ENCODE results near the gene GSPT1.
"Not testable (repeated sequence)": the region's sequence is repeated elsewhere in the genome, so short reads cannot be mapped to it uniquely, and the experiment has no call there.

Gene GSPT1

DNA sequence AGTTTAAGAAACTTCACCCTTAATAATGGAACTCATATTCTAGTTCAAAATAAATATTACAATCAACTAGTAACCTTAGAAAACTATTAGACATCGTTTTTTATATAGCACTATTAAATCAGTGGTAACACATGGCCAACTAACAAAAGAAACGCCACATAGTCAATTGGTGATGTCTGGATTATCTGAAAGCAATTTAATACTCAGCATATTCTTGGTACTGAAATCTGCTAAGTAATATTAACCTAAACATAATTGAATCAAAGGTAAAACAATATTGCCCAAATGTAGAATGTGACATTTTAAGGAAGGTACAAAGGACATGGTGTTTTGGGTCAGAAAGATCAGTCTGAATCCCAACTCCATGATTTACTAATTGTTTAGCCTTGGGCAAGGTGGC is 53.3 kb downstream of the GSPT1 start:
- no peak for DNase-seq (ENCODE audit: low spot score)
- FAIRE-seq = no peak

DNA sequence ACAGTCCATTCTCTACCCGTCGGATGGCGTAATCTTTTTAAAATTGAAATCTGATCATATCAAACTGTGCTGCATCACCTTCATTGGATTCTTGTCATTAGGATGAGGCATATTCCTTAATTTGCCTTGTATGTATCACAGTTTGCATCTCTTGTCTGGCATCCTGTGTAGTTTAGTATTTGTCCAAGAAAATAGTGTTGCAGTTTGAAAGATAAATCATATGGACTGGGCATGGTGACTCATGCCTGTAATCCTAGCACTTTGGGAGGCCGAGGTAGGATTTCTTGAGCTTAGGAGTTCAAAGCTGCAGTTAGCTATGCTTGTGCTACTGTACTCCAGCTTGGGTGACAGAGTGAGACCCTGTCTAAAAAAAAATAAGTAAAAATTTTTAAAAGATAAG is 58.6 kb downstream of the GSPT1 start:
- FAIRE-seq = no peak
- DNase-seq (ENCODE audit: low spot score) = no peak

DNA sequence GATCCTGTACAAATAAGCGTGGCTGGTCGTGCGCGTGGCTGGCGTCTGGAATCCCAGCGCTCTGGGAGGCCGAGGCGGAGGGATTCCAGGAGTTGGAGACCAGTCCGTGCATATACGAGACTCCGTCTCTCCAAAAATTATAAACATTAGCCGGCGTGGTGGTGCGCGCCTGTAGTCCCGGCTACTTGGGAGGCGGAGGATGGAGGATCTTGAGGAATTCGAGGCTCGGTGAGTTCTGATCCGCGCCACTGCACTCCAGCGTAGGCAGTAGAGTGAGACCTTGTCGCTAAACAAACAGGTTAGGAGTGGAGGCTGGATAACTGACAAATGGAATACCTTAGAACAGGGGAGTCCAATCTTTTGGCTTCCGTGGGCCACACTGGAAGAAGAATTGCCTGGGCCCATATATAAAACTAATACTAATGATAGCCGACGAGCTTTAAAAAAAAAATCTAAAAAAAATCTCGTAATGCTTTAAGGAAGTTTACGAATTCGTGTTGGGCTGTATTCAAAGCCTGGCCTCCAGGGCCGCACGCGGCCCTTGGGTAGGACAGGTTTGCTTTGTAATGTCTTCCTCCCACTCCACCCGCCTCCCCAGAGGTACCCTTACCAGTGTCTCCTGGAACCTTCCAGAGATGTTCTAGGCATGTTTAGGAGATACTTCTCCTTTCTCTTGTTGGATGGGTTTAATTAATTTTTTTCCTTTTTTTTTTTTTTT is 63.5 kb downstream of the GSPT1 start:
- no peak for FAIRE-seq
- DNase-seq (ENCODE audit: low spot score) = no peak

DNA sequence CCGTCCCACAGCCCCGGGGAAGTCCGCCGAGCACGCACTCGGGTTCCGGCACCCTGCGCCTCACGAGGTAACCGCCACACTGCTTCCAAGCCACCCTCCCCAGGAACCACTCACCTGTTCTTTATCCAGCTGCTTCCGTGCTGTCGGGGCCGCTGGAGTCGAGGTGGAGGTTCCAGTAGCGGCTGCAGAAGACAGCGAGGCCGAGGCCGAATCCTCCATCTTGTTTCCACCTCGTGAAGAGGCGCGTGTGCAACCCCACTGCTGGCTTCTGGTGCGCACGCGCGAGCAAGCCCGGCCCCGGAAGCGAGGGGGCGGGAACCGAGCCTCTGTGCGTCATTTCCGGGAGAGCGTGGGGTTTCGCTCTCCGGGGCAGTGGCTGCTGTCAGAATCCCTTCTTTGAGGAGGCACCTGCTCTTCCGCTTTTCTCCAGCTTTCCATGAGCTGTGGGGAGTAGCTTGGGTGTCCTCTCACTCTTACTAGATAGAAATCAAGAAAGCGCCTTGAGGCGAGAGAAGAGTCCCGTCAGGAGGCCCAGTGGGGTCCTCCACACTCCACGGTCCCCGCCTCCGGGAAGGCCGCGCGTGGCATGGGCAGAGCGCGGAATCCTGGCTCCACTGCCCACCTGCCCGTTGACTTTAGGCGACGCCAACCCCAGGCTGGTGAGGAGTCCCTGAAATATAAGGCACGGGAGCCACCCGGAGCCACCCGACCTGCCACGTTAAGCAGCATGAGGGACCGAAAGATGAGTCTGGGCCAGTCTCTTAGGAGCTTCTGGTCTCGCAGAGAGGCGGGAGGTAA is 64.3 kb downstream of the GSPT1 start, which contains the start of gene RSL1D1:
Gene RSL1D1 (minus strand): TSS at position 249 of the 798 bp plus-strand sequence. CDS start 30 bp downstream, at position 219.
- FAIRE-seq (peak; percentile 17), DNase-seq (ENCODE audit: low spot score) (peak; percentile 98)

DNA sequence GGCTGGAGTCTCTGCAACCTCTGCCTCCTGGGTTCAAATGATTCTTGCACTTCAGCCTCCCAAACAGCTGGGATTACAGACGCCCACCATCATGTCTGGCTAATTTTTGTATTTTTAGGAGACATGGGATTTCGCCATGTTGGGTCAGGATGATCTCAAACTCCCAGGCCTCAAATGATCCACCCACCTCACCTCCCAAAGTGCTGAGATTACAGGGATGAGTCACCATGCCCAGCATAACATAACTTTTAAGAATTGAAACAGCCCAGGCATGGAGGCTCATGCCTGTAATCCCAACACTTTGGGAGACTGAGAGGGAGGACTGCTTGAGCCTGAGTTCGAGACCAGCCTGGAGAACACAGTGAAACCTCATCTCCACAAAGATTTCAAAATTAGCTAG is 66.9 kb downstream of the GSPT1 start:
- DNase-seq (ENCODE audit: low spot score) = no peak
- no peak for FAIRE-seq

DNA sequence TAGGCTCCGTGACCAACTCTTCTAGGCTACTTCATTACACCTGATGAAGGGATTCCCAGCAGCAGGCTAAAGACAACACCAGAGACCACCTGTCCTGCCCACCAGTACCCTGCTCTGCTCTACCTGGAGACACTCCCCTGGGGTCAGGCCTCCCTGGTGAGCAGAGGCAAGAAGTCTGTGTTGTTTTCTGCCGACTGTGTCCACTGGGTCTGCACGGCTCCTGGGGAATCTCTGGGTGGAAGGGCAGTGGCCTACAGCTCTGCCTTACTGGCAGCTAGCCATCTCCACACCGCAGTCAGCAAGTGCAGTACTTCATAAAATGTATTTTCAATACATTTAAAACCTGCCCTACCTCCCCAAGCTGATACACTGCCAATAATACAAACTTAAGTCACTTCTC is 71.3 kb downstream of the GSPT1 start:
- no peak for FAIRE-seq

DNA sequence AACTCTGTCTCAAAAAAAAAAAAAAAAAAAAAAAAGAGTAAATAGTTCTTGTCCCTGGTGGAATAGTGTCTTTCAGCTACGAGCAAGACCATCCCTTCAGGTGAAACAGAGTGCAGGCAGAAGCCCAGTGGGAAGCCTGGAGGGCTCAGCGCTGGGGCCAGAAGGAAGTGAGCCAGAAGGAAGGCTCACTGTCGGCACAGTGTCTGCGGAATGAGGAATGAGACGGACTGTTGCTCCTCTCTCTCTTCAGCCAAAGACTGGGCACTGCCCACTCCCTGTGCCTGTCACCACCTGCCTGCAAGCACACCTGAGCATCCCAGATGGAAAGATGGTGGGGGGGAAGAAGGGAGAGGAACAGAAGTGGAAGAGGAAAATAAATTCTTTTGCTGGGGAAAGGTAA is 71.9 kb downstream of the GSPT1 start:
- DNase-seq (ENCODE audit: low spot score) = no peak
- no peak for FAIRE-seq

More for the DNA sequence above, 71.3 kb downstream of the GSPT1 start:
- DNase-seq (ENCODE audit: low spot score) = no peak

DNA sequence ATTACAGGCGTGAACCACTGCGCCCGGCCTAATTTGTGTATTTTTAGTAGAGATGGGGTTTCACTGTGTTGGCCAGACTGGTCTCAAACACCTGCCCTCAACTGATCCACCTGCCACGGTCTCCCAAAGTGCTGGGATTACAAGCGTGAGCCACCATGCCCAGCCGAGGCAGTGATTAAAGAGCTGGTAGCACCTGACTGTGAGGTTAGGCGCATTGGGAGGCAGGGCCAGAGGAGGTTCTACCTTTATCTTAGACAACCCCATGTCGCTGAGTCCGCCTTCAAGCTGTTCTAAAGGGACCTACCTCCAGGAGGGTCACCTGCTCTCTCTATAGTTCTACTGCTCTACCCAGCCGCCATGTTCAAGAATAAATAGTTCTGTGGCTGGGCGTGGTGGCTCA is 72.5 kb downstream of the GSPT1 start:
- DNase-seq (ENCODE audit: low spot score) (no peak), FAIRE-seq (no peak)

DNA sequence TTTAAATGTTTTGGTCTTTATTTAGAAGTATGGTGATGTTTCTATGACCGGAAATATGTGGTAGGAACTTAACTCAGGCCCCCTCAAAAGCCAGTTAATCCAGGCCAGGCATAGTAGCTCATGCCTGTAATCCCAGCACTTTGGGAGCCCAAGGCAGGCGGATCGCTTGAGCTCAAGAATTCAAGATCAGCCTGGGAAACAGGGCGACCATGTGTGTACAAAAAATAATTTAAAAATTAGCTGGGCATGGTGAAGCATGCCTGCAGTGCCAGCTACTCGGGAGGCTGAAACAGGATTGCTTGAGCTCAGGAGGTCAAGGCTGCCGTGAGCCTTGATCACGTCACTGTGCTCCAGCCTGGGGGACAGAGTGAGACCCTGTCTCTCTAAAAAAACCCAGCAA is 74.7 kb downstream of the GSPT1 start:
- DNase-seq (ENCODE audit: low spot score) (no peak), FAIRE-seq (no peak)

DNA sequence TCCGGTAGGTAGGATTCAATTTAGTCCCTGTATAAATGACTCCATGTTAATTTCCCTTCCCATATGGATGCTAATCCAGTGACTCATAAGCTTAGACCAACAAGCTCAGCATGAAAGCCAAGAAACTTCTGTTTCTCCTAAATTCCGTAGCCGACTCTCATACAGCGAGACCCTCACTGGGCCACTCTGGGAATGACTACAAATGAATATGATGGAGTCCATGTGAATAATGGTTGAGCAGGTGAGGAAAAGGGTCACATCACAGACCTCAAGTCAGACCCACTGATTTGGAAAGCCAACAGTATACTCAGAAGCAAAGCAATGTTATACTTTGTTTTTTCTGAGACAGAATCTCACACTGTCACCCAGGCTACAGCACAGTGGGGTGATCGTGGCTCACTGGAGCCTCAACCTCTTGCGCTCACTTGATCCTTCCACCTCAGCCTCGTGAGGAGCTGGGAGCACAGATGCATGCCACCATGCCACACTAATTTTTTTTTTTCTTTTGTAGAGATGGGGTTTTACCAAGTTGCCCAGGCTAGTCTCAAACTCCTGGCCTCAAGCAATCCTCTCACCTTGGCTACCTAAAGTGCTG is 79.0 kb downstream of the GSPT1 start:
- no peak for FAIRE-seq
- DNase-seq (ENCODE audit: low spot score) = peak; percentile 25

DNA sequence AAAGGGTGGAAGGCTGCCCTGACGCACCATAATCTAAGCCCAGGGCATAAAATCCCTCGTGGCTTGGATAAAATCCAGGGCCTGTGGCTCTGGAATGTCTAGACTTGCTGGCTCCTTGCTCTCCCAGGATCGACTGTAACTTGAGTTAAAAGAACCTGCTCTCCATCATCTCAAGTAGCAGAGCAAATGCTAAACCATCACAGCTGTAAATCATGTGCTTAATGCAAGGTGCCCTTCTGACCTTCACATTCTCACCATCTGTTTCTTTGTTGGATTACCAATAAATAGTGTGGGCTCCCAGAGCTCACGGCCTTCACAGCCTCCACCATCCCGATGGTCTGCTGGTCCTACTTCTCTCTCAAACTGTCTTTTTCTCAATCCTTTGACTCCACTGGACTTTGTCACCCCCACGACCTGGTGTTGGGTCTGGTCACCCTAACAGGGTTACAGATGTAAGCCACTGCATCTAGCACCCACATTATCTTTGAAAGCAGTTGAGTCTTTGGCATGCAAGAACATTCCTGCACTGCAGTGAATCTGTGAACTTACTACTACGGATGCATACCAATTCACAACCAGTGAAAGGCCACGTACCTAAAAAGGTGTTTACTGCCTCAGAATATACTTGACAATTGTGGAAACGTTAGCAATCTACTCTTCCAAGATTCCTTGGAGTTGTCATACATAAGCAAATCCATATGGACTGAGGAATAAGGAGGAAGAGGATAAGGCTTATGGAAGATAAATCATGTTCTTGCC is 79.7 kb downstream of the GSPT1 start:
- no peak for DNase-seq (ENCODE audit: low spot score)

DNA sequence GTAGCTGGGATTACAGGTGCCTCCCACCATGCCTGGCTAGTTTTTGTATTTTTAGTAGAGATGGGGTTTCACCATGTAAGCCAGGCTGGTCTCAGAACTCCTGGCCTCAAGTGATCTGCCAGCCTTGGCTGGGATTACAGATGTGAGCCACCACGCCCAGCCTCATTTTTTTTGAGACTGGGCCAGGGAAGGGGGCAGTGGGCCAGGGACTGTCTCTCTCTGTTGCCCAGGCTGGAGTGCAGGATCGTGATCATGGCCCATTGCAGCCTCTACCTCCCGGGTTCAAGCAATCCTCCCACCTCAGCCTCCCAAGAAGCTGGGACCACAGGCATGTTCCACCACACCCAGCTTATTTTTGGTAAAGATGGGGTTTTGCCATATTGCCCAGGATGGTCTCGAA is 80.4 kb downstream of the GSPT1 start:
- DNase-seq (ENCODE audit: low spot score) (no peak), FAIRE-seq (no peak)

More for the DNA sequence above, 79.7 kb downstream of the GSPT1 start:
- FAIRE-seq = no peak

DNA sequence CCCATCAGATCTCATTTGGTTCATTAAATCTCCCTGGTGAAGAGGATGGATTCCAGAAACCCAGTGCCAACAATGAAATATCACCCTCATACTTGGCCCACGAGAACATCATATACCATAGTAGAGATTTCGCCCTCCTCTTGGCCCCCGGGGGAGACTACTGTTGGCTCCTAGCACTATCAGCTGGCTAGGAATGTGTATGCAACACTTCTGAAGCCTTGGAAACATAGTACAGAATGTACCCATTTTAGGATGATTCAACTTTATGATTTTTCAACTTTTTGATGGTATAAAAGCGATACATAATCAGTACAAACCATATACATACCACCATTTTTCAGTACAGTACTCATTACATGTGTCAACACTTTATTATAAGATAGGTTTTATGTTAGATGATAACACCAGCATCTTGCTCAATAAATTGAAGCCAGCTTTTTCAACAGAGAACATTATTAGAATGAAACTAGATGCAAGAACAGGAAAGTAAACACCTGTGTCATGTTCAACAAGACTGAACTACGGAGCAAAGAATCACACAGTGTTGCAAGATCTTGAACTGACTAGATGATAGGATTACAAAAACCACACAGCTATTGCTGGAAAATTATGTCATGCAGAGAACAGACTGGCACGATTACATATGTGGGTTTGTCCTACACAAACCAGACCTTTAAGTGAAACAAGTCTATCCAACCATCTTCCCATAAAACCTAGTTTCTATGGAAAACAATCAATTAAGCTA is 81.6 kb downstream of the GSPT1 start:
- no peak for FAIRE-seq
- no peak for DNase-seq (ENCODE audit: low spot score)

DNA sequence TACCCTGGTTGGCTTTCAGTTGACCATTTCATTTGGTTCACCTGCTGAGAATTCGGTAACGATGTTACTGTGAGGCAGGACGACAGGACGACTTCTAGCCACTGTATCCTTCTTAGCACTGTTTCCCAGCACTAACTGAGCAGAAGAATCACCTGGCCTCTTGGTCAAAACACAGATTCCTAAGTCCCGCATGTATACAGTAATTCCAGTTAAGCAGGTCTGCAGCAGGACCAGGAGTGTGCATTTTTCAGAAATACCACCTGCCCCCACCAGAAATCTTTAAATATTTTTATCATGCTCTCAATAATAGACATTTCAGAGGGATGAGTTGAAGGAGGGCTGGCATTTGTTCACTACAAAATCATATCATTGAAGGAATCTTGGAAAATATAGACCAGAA is 87.1 kb downstream of the GSPT1 start:
- FAIRE-seq = no peak
- no peak for DNase-seq (ENCODE audit: low spot score)

DNA sequence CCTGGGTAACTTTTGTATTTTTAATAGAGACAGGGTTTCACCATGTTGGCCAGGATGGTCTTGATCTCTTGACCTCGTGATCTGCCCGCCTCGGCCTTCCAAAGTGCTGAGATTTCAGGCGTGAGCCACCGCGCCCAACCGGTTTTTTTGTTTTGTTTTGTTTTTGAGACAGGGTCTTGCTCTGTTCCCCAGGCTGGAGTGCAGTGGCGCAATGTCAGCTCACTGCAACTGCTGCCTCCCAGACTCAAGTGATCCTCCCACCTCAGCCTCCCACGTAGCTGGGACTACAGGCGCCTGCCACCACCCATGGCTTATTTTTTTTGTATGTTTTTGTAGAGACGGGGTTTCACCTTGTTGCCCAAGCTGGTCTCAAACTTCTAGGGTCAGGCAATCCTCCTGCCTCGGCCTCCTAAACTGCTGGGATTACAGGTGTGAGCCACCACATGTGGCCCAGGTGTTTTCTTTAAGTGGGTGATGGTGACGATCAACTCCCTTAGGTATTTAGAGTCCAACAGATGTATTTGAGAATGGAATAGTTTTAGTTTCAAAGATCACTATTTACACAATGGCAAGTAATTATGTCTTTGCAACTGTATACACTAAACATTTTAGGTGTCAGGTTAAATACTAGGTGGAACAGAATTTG is 90.1 kb downstream of the GSPT1 start:
- FAIRE-seq; DNase-seq (ENCODE audit: low spot score): not testable (repeated sequence)

DNA sequence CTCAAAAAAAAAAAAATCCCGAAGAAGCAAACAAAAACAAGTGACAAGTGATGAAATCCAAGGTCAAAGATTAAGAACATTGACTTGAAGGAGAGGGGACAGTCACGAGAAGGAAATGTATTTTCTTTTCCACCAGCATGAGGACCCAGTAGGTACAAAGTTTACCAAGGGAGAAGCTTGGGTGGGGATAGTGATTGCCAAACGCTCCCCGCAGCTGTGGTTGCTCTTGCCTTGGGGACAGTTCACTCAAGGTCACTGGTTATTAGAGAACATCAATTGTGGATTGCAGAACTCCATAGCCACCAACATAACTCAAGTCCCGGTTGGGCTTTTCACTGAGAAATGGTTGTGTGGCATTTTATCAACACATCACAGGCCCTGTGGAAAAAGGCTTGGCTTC is 91.4 kb downstream of the GSPT1 start:
- FAIRE-seq (no peak), DNase-seq (ENCODE audit: low spot score) (no peak)

DNA sequence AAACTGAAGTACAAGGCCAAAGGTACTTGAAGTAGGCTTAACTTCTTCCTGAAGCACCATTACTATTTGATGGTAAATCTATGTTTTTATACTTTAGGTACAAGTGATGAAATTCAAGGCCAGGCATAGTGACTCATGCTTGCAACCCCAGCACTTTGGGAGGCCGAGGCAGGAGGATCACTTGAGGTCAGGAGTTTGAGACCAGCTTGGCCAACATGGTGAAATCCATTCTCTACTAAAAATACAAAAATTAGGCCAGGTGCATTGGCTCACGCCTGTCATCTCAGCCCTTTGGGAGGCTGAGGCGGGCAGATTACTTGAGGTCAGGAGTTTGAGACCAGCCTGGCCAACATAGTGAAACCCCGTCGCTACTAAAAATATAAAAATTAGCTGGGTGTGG is 92.1 kb downstream of the GSPT1 start:
- not testable (repeated sequence) for FAIRE-seq; DNase-seq (ENCODE audit: low spot score)

DNA sequence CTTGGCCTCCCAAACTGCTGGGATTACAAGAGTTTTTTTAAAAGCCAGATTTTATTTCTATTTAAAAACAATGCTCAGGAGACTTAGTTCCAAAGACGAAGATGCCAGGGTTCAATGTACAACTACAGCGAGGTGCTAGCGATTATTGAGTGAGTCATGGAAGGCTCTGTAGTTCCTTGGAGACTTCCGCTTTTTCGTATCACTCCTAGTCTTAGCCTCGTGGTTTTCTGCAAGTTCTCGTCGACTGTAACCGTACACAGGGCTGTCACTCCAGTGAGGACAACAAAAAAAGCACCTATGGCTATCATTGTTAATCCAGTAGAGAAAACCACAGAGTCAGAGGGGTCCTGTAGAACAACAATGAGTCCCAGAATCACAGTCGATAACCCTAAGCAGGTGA is 96.0 kb downstream of the GSPT1 start:
- FAIRE-seq = no peak
- DNase-seq (ENCODE audit: low spot score) = no peak

DNA sequence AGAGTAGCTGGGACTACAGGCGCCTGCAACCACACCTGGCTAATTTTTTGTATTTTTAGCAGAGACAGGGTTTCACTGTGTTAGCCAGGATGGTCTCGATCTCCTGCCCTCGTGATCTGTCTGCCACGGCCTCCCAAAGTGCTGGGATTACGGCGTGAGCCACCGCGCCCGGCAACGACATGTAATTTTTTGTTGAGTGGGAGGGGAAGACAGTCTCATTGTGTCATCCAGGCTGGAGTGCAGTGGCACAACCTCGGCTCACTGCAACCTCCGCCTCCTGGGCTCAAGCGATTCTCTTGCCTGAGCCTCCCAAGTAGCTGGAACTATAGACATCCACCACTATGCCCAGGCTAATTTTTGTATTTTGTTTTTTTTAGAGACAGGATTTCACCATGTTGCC is 96.8 kb downstream of the GSPT1 start:
- not testable (repeated sequence) for FAIRE-seq; DNase-seq (ENCODE audit: low spot score)

Measured in urothelium cell line (cell line).